Thyroid gland (tissue), 4 donors: ENCODE results near the gene PRPF6. TPM values are rescaled to one million over a fixed set of nuclear protein-coding genes. Genes with fewer than 3 reads are reported as not detected.

Source experiments
- DNase-seq, 2 donors: peaks; one replicate each; pipeline ENCODE4 v3.0.0-alpha.2; 2019
- H3K27ac ChIP-seq, 3 donors: fragments of 200-600 bp; sonication (generic); 1 replicate in 2 of 3; 2 replicates in 1 of 3; pipeline ENCODE4 v1.5.1; 2016 to 2019; ENCODE audit warnings: mild to moderate bottlenecking in 1 of 3, moderate library complexity in 1 of 3
- H3K27me3 ChIP-seq: fragments of 200-600 bp; sonication (generic); one replicate; pipeline ENCODE4 v1.5.1; 2019
- H3K36me3 ChIP-seq, 2 donors: fragments of 200-600 bp; sonication (generic); one replicate each; pipeline ENCODE4 v1.5.1; 2016 to 2019
- H3K4me1 ChIP-seq, 2 donors: fragments of 200-600 bp; sonication (generic); one replicate each; pipeline ENCODE4 v1.5.1; 2017 to 2019
- H3K4me3 ChIP-seq, 3 donors: fragments of 200-600 bp; sonication (generic); replicated peaks in 1 of 3; 1 replicate in 2 of 3; 2 replicates in 1 of 3; pipeline ENCODE4 v1.5.1; 2016; ENCODE audit warnings: mild to moderate bottlenecking in 1 of 3
- H3K9me3 ChIP-seq: fragments of 200-600 bp; sonication (generic); one replicate; pipeline ENCODE4 v1.5.1; 2017
- CTCF ChIP-seq, 6 experiments: fragments of 200-600 bp in 3 of 6; fragments of 450-650 bp in 3 of 6; sonication (generic) in 3 of 6; IDR thresholded peaks; one replicate each; pipeline ENCODE4 v1.5.1; 2016 to 2019; ENCODE audit warnings: antibody characterized with exemption in 6 of 6, mild to moderate bottlenecking in 2 of 6, inconsistent platforms in 1 of 6, moderate library complexity in 1 of 6
- POLR2A ChIP-seq, 2 donors: fragments of 450-650 bp; IDR thresholded peaks; one replicate each; pipeline ENCODE4 v1.6.1; 2017; ENCODE audit warnings: antibody characterized with exemption in 2 of 2, mild to moderate bottlenecking in 2 of 2, moderate library complexity in 1 of 2
- WGBS, 2 donors: methylation state at CpG; one replicate each; pipeline ENCODE4 v1.1.5; 2017; 5-methylcytosine and 5-hydroxymethylcytosine counted together
- intact Hi-C: fragments of 100-400 bp; cut with DNase I; formaldehyde crosslinking; loops from one replicate; pipeline ENCODE4 v1.15.1; 2023
- total RNA-seq, 4 donors: library from RNA; depleted of rRNA; stranded (reverse); fragments of >200 nt; gene quantifications; one replicate each; pipeline ENCODE4 v1.2.3, GENCODE V29; 2016

Gene PRPF6
- total RNA-seq, 4 donors from 2014 or later = 62.8 to 76.2 (median 70.1) TPM

GRCh38 chr20:64003960-64004725, 23.2 kb downstream of the PRPF6 start:
- Histone ChIP-seq H3K27me3 (no peaks in the 10 kb centered on the region), H3K36me3 (peaks cover 46 to 66% of the 10 kb centered on the region in 2 donors), H3K4me3 (no peak overlapping the region), H3K9me3 (no peaks in the 10 kb centered on the region), H3K4me1 (no peaks in the 10 kb centered on the region), H3K27ac (no peak overlapping the region)
- intact Hi-C loops = no loop called here
- WGBS, 2 donors = 82 to 86% methylated on average over 7 of the region's 7 CpGs
- TF ChIP-seq POLR2A (IDR thresholded peaks at IDR 0.05) (no peak), CTCF (IDR thresholded peaks at IDR 0.05) (no peak)
- no peak for DNase-seq

- Histone ChIP-seq H3K9me3 (no peaks in the 10 kb centered on the region), H3K36me3 (peaks cover 37 to 64% of the 10 kb centered on the region in 2 donors)
- intact Hi-C loops = no loop called here
Observed at GRCh38 chr20:64005394-64005793, 24.5 kb downstream of the PRPF6 start.

GRCh38 chr20:64006490-64006889, 25.6 kb downstream of the PRPF6 start:
- 91 to 98% methylated on average over 10 of the region's 10 CpGs for WGBS, 2 donors
- Histone ChIP-seq H3K36me3 (peaks cover 37 to 64% of the 10 kb centered on the region in 2 donors), H3K27ac (no peak overlapping the region), H3K27me3 (no peaks in the 10 kb centered on the region), H3K4me1 (no peaks in the 10 kb centered on the region), H3K4me3 (no peak overlapping the region), H3K9me3 (no peaks in the 10 kb centered on the region)
- TF ChIP-seq CTCF (IDR thresholded peaks at IDR 0.05) = no peak
- intact Hi-C loops = no loop called here
- no peak for DNase-seq

More at GRCh38 chr20:64005394-64005793, 24.5 kb downstream of the PRPF6 start:
- no peak overlapping the region for H3K27ac ChIP-seq
- DNase-seq = no peak
- no peak overlapping the region for H3K4me3 ChIP-seq
- WGBS, 2 donors = 77 to 79% methylated on average over 6 of the region's 6 CpGs
- H3K27me3 ChIP-seq = no peaks in the 10 kb centered on the region
- no peaks in the 10 kb centered on the region for H3K4me1 ChIP-seq
- TF ChIP-seq CTCF (IDR thresholded peaks at IDR 0.05) (no peak), POLR2A (IDR thresholded peaks at IDR 0.05) (no peak)

GRCh38 chr20:64006902-64007301, 26.0 kb downstream of the PRPF6 start:
- Histone ChIP-seq H3K27me3 (no peaks in the 10 kb centered on the region), H3K4me3 (no peak overlapping the region), H3K36me3 (peaks cover 37 to 62% of the 10 kb centered on the region in 2 donors), H3K4me1 (no peaks in the 10 kb centered on the region), H3K9me3 (no peaks in the 10 kb centered on the region), H3K27ac (no peak overlapping the region)
- WGBS, 2 donors = 90 to 100% methylated on average over 3 of the region's 3 CpGs
- no peak for TF ChIP-seq CTCF (IDR thresholded peaks at IDR 0.05)
- no peak for TF ChIP-seq POLR2A (IDR thresholded peaks at IDR 0.05)
- intact Hi-C loops = no loop called here
- DNase-seq = no peak

- Histone ChIP-seq H3K27ac (no peak overlapping the region), H3K27me3 (no peaks in the 10 kb centered on the region), H3K9me3 (no peaks in the 10 kb centered on the region), H3K36me3 (peaks cover 23 to 54% of the 10 kb centered on the region in 2 donors), H3K4me3 (no peak overlapping the region), H3K4me1 (no peaks in the 10 kb centered on the region)
- TF ChIP-seq POLR2A (IDR thresholded peaks at IDR 0.05) (no peak), CTCF (IDR thresholded peaks at IDR 0.05) (no peak)
- no peak for DNase-seq
- WGBS, 2 donors = 93 to 94% methylated on average over 12 to 13 of the region's 13 CpGs
- intact Hi-C loops = no loop called here
Observed at GRCh38 chr20:64009811-64010387, 29.0 kb downstream of the PRPF6 start.
